Measurements from ENCODE around the gene BOD1.

The BOD1 gene

GRCh38 chr5:173615884-173616576, 420 bp downstream of the BOD1 start:
- FAIRE-seq (no peak), DNase-seq (ENCODE audit: insufficient read length, low spot score) (no peak)
- TF ChIP-seq CTCF (IDR thresholded peaks at IDR 0.05; ENCODE audit: insufficient read depth, missing control alignments): peak; percentile 43

- DNase-seq (ENCODE audit: insufficient read length, low spot score) (no peak), FAIRE-seq (no peak)
- TF ChIP-seq CTCF (IDR thresholded peaks at IDR 0.05; ENCODE audit: insufficient read depth, missing control alignments): no peak
These were observed 1.9 kb downstream of the BOD1 start for GRCh38 chr5:173614591-173614990.

GRCh38 chr5:173613433-173614159, 2.9 kb downstream of the BOD1 start:
- FAIRE-seq (no peak), DNase-seq (ENCODE audit: insufficient read length, low spot score) (no peak)
- no peak for TF ChIP-seq CTCF (IDR thresholded peaks at IDR 0.05; ENCODE audit: insufficient read depth, missing control alignments)

- no peak for TF ChIP-seq CTCF (IDR thresholded peaks at IDR 0.05; ENCODE audit: insufficient read depth, missing control alignments)
- no peak for FAIRE-seq
- DNase-seq (ENCODE audit: insufficient read length, low spot score): no peak
These were observed 3.5 kb downstream of the BOD1 start for GRCh38 chr5:173612948-173613347.

- no peak for TF ChIP-seq CTCF (IDR thresholded peaks at IDR 0.05; ENCODE audit: insufficient read depth, missing control alignments)
- DNase-seq (ENCODE audit: insufficient read length, low spot score) (no peak), FAIRE-seq (no peak)
These were observed 4.7 kb downstream of the BOD1 start for GRCh38 chr5:173611706-173612105.

- TF ChIP-seq CTCF (IDR thresholded peaks at IDR 0.05; ENCODE audit: insufficient read depth, missing control alignments): no peak
- FAIRE-seq: no peak
- no peak for DNase-seq (ENCODE audit: insufficient read length, low spot score)
These were observed 12.3 kb downstream of the BOD1 start for GRCh38 chr5:173604141-173604540.

- DNase-seq (ENCODE audit: insufficient read length, low spot score) (no peak), FAIRE-seq (no peak)
- no peak for TF ChIP-seq CTCF (IDR thresholded peaks at IDR 0.05; ENCODE audit: insufficient read depth, missing control alignments)
These were observed 14.0 kb downstream of the BOD1 start for GRCh38 chr5:173602423-173602822.
